Trophoblast cell (in vitro differentiated cells and primary cell): ENCODE results near the gene TYW1B.
"Not testable (repeated sequence)": the region's sequence is repeated elsewhere in the genome, so short reads cannot be mapped to it uniquely, and the experiment has no call there.

Experiments used
- DNase-seq, 2 donors: peaks; one replicate each; pipeline ENCODE4 v3.0.0-alpha.2; 2016
- H2AFZ ChIP-seq: 2 replicates; pipeline ENCODE4 v1.6.1; 2013; ENCODE audit warnings: low read length, moderate library complexity, mild to moderate bottlenecking; ENCODE audit not compliant: insufficient read depth, poor library complexity
- H2AK5ac ChIP-seq: 2 replicates; pipeline ENCODE4 v1.6.1; 2013; ENCODE audit warnings: mild to moderate bottlenecking, low read length
- H2BK120ac ChIP-seq: 2 replicates; pipeline ENCODE4 v1.6.1; 2013; ENCODE audit warnings: low read length, mild to moderate bottlenecking, moderate library complexity; ENCODE audit not compliant: insufficient read depth, poor library complexity
- H2BK12ac ChIP-seq: 2 replicates; pipeline ENCODE4 v1.6.1; 2013; ENCODE audit warnings: mild to moderate bottlenecking, low read length, moderate library complexity
- H2BK5ac ChIP-seq: 2 replicates; pipeline ENCODE4 v1.6.1; 2013; ENCODE audit warnings: low read length, low read depth, moderate library complexity, mild to moderate bottlenecking; ENCODE audit not compliant: poor library complexity
- H3K14ac ChIP-seq: 2 replicates; pipeline ENCODE4 v1.6.1; 2013; ENCODE audit warnings: mild to moderate bottlenecking, low read length
- H3K18ac ChIP-seq: 2 replicates; pipeline ENCODE4 v1.6.1; 2013; ENCODE audit warnings: mild to moderate bottlenecking, low read length
- H3K23ac ChIP-seq: 2 replicates; pipeline ENCODE4 v1.6.1; 2013; ENCODE audit warnings: low read length
- H3K27ac ChIP-seq: 2 replicates; pipeline ENCODE4 v1.5.1; 2013; ENCODE audit warnings: low read depth, mild to moderate bottlenecking, inconsistent platforms, low read length, moderate library complexity
- H3K27me3 ChIP-seq: 2 replicates; pipeline ENCODE4 v1.6.1; 2013; ENCODE audit warnings: inconsistent platforms, mild to moderate bottlenecking, low read length, moderate library complexity; ENCODE audit not compliant: insufficient read depth
- H3K36me3 ChIP-seq, 2 experiments: 1 replicate in 1 of 2; 2 replicates in 1 of 2; pipeline ENCODE4 v1.6.1; 2013; ENCODE audit warnings: low read length in 2 of 2, mild to moderate bottlenecking in 2 of 2, moderate library complexity in 1 of 2; ENCODE audit not compliant: insufficient read depth in 2 of 2, control insufficient read depth in 1 of 2
- H3K4ac ChIP-seq: 2 replicates; pipeline ENCODE4 v1.6.1; 2013; ENCODE audit warnings: low read depth, mild to moderate bottlenecking, low read length, moderate library complexity
- H3K4me1 ChIP-seq, 2 experiments: 1 replicate in 1 of 2; 2 replicates in 1 of 2; pipeline ENCODE4 v1.6.1; 2013; ENCODE audit warnings: low read length in 2 of 2, mild to moderate bottlenecking in 2 of 2, moderate library complexity in 1 of 2; ENCODE audit not compliant: insufficient read depth in 2 of 2, control insufficient read depth in 1 of 2
- H3K4me2 ChIP-seq: 2 replicates; pipeline ENCODE4 v1.6.1; 2013; ENCODE audit warnings: inconsistent platforms, mild to moderate bottlenecking, low read length, moderate library complexity
- H3K4me3 ChIP-seq: 2 replicates; pipeline ENCODE4 v1.5.1; 2013; ENCODE audit warnings: mild to moderate bottlenecking, low read depth, low read length, inconsistent platforms
- H3K79me1 ChIP-seq: one replicate; pipeline ENCODE4 v1.6.1; 2013; ENCODE audit warnings: low read length
- H3K79me2 ChIP-seq: 2 replicates; pipeline ENCODE4 v1.6.1; 2013; ENCODE audit warnings: low read length, mild to moderate bottlenecking; ENCODE audit not compliant: control insufficient read depth, insufficient read depth, poor library complexity
- H3K9ac ChIP-seq: 2 replicates; pipeline ENCODE4 v1.6.1; 2013; ENCODE audit warnings: mild to moderate bottlenecking, low read length
- H3K9me3 ChIP-seq: 2 replicates; pipeline ENCODE4 v1.6.1; 2013; ENCODE audit warnings: low read depth, mild to moderate bottlenecking, control low read depth, inconsistent platforms, low read length; ENCODE audit not compliant: insufficient read depth
- H4K12ac ChIP-seq: 2 replicates; pipeline ENCODE4 v1.6.1; 2013; ENCODE audit warnings: low read depth, mild to moderate bottlenecking, low read length, moderate library complexity
- H4K8ac ChIP-seq: 2 replicates; pipeline ENCODE4 v1.6.1; 2013; ENCODE audit warnings: low read depth, mild to moderate bottlenecking, low read length, moderate library complexity
- H4K91ac ChIP-seq: one replicate; pipeline ENCODE4 v1.6.1; 2013; ENCODE audit warnings: low read depth, mild to moderate bottlenecking, low read length, moderate library complexity
- WGBS: extraction: QIAGEN DNeasy Blood & Tissue Kit; methylation state at CpG from one replicate; pipeline ENCODE4 v1.1.7; 2013; ENCODE audit warnings: missing lambda C conversion rate; ENCODE audit not compliant: insufficient read length, insufficient coverage; ENCODE audit errors: extremely low coverage; 5-methylcytosine and 5-hydroxymethylcytosine counted together

The TYW1B gene

DNA sequence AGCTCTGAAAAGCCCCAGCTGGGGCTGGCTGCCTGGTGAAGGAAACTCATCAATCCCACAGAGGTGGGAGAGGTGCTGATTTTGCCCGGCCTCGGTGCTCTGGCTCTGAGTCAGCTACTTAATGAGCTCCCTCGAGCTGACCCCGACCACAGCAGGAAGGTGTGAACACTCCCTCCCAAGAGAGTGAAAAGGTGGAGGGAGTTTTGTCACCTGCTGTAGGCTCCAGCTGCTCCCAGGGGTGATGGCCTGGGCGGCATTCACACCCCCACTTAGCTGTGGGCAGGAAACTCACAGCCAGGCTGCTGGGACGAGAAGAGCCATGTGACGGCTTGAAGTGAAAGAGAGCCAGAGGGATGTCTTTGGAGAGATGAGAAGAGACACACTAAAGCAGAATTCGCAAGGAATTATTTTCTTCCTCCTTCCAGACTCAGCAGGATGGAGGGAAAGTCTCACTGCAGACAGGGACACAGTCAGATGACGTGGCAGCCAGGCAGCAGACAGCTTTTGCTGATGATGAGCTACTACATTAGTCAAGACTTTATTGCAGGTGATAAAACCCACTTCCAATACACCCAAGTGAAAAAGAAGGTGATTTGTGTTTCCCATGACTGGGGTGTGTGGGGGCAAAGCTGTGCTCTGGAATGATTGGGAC lies 281.3 kb downstream of the TYW1B start:
- H2AFZ ChIP-seq, DNase-seq, H3K36me3 ChIP-seq, H3K4me1 ChIP-seq, H3K18ac ChIP-seq, H3K4me2 ChIP-seq, H3K4ac ChIP-seq, H3K27me3 ChIP-seq, H2AK5ac ChIP-seq, H4K12ac ChIP-seq, H3K9ac ChIP-seq, H3K14ac ChIP-seq, H4K8ac ChIP-seq, H3K79me1 ChIP-seq, H3K23ac ChIP-seq, H2BK12ac ChIP-seq, H4K91ac ChIP-seq, H2BK5ac ChIP-seq, H3K27ac ChIP-seq, H3K4me3 ChIP-seq, H2BK120ac ChIP-seq, H3K79me2 ChIP-seq, H3K9me3 ChIP-seq: not testable (repeated sequence)
- WGBS: no CpG with 5 or more reads among the region's 9 CpGs

- H3K14ac ChIP-seq, H3K4me1 ChIP-seq, H2AK5ac ChIP-seq, H3K27me3 ChIP-seq, H3K18ac ChIP-seq, H3K79me1 ChIP-seq, H3K4me3 ChIP-seq, H3K36me3 ChIP-seq, H2BK5ac ChIP-seq, H2BK120ac ChIP-seq, H3K27ac ChIP-seq, H4K12ac ChIP-seq, DNase-seq, H2AFZ ChIP-seq, H3K4me2 ChIP-seq, H3K9ac ChIP-seq, H3K4ac ChIP-seq, H2BK12ac ChIP-seq, H3K9me3 ChIP-seq, H4K91ac ChIP-seq, H4K8ac ChIP-seq, H3K79me2 ChIP-seq, H3K23ac ChIP-seq: not testable (repeated sequence)
- WGBS: no CpG with 5 or more reads among the region's 2 CpGs
These were observed 283.5 kb downstream of the TYW1B start for GRCh38 chr7:72544531-72544930.

GRCh38 chr7:72540923-72541322 lies 287.1 kb downstream of the TYW1B start:
- Histone ChIP-seq H3K27me3 (no peaks in the 10 kb centered on the region), H3K27ac (no peak overlapping the region), H3K9me3 (no peaks in the 10 kb centered on the region), H4K91ac (no peak overlapping the region), H2AFZ (no peak overlapping the region), H3K4me1 (peaks cover 3 to 4% of the 10 kb centered on the region in 2 experiments), H2BK5ac (no peak overlapping the region), H2AK5ac (no peak overlapping the region), H3K4me3 (no peak overlapping the region), H3K23ac (no peak overlapping the region), H4K12ac (no peak overlapping the region), H2BK120ac (no peak overlapping the region), H3K4me2 (no peak overlapping the region), H4K8ac (no peak overlapping the region), H3K14ac (no peak overlapping the region), H3K79me2 (no peaks in the 10 kb centered on the region), H3K36me3 (no peaks in the 10 kb centered on the region), H2BK12ac (no peak overlapping the region), H3K9ac (no peak overlapping the region), H3K4ac (no peak overlapping the region), H3K79me1 (no peaks in the 10 kb centered on the region), H3K18ac (no peak overlapping the region)
- no CpG with 5 or more reads among the region's 2 CpGs for WGBS
- no peak for DNase-seq

DNA sequence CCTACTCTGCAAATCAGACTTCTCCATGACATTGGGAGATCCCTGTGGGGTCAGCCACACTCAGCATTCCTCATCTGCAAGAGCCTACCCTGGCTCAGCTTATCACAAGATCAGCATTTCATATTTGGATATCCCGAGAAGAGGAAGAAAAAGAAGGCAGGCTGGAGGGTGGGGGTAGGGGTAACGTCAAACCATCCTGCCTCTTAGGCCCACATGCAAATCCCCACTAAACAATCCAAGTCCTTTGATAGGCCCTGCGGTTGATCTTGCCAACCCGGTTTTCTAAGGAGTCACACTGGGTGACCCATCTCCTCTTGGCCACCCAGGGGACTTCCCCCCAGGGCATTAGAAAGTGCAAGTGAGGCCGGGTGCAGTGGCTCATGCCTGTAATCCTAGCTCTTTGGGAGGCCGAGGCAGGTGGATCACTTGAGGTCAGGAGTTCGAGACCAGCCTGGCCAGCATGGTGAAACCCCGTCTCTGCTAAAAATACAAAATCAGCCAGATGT lies 287.8 kb downstream of the TYW1B start:
- WGBS: no CpG with 5 or more reads among the region's 8 CpGs
- Histone ChIP-seq H2AFZ (no peak overlapping the region), H2BK120ac (no peak overlapping the region)

More for the DNA sequence above, 287.8 kb downstream of the TYW1B start:
- Histone ChIP-seq H3K79me2 (no peaks in the 10 kb centered on the region), H4K12ac (no peak overlapping the region), H3K36me3 (no peaks in the 10 kb centered on the region), H3K4me1 (peaks cover 3 to 4% of the 10 kb centered on the region in 2 experiments), H2BK12ac (no peak overlapping the region), H3K9me3 (no peaks in the 10 kb centered on the region), H3K9ac (no peak overlapping the region), H3K4ac (no peak overlapping the region), H2BK5ac (no peak overlapping the region), H4K91ac (no peak overlapping the region), H3K23ac (no peak overlapping the region), H3K18ac (no peak overlapping the region), H3K27me3 (no peaks in the 10 kb centered on the region), H3K79me1 (no peaks in the 10 kb centered on the region), H3K4me2 (no peak overlapping the region), H2AK5ac (no peak overlapping the region), H3K27ac (no peak overlapping the region), H4K8ac (no peak overlapping the region), H3K14ac (no peak overlapping the region), H3K4me3 (no peak overlapping the region)
- peak; percentile 35 to 59 for DNase-seq
